Measurements from ENCODE around the gene CES5A.

DNA sequence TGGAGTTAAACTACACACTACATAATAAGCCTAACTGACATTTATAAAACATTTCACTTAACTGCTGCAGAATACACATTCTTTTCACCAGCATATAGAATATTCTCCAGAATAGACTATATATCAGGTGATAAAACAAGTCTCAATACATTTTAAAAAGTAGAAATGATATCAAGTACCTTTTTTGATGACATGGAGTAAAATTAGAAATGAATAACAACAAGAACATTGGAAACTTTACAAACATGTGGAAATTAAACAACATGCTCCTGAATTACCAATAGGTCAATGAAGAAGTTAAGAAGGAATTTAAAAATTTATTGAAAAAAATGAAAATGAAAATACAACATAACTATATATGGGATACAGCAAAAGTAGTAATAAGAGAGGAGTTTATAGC, 47.5 kb upstream of the CES5A start:
- TF ChIP-seq TAF1 (IDR thresholded peaks at IDR 0.05; ENCODE audit: low read depth) (no peak), CREB1 (IDR thresholded peaks at IDR 0.05; ENCODE audit: low read depth) (no peak), FOXM1 (IDR thresholded peaks at IDR 0.05; ENCODE audit: borderline replicate concordance, low read depth) (no peak), NFIC (IDR thresholded peaks at IDR 0.05) (no peak), YY1 (IDR thresholded peaks at IDR 0.05; ENCODE audit: low read depth) (no peak)
- TF ChIP-seq, protein P1, sequence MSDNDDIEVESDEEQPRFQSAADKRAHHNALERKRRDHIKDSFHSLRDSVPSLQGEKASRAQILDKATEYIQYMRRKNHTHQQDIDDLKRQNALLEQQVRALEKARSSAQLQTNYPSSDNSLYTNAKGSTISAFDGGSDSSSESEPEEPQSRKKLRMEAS (IDR thresholded peaks at IDR 0.05), result no peak

All from Ishikawa (cell line).